ENCODE measurements around the gene SEMA3B. TPM values are rescaled to one million over a fixed set of nuclear protein-coding genes. Genes with fewer than 3 reads are reported as not detected.
"Not testable (repeated sequence)": the region's sequence is repeated elsewhere in the genome, so short reads cannot be mapped to it uniquely, and the experiment has no call there.

SEMA3B gene
- total RNA-seq, 2 donors from 2014 or later: 1.9 to 3.3 TPM

DNA sequence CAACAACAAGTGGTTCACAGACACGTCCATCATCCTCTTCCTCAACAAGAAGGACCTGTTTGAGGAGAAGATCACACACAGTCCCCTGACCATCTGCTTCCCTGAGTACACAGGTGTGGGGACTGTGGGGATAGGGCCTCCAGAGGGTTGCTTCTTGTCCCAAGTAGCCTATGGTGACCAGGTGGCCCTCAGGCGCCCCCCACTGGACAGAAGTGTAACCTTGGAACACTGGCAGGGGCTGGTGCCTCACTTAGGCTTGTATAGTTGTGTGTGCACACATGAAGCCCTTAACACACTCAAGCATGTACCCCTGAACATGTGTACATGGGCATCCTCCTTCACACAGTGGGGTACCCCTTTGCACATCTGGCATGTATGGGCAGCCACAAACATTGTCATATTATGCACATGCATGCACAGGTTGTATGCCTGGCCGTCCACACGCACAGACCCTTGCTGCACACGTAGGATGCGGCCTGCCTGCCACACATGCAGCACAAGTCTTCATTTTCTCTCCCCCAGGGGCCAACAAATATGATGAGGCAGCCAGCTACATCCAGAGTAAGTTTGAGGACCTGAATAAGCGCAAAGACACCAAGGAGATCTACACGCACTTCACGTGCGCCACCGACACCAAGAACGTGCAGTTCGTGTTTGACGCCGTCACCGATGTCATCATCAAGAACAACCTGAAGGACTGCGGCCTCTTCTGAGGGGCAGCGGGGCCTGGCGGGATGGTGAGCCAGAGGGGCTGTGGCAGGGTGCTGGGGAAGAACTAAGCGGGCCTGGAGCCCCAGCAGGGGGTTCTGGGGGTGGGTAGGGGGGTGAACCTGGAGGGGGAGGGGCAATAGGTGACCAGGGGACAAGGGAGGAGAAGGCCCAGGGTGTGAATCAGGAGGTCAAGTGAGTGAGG, 11.7 kb upstream of the SEMA3B start:
- Mint-ChIP-seq H3K27me3 (ENCODE audit: low read depth) (no peaks in the 10 kb centered on the region), H3K36me3 (ENCODE audit: insufficient read depth in 2 of 2) (peaks cover 12 to 16% of the 10 kb centered on the region in 2 donors), H3K4me1 (ENCODE audit: low read depth) (peaks cover 22% of the 10 kb centered on the region), H3K27ac (no peak overlapping the region), H3K4me3 (no peak overlapping the region), H3K9me3 (peaks cover 0 to 3% of the 10 kb centered on the region in 2 donors)
- no peak for ATAC-seq (replicated peaks in 1 of 2)
- DNase-seq: peak in 1 of 2 donors; percentile 50

DNA sequence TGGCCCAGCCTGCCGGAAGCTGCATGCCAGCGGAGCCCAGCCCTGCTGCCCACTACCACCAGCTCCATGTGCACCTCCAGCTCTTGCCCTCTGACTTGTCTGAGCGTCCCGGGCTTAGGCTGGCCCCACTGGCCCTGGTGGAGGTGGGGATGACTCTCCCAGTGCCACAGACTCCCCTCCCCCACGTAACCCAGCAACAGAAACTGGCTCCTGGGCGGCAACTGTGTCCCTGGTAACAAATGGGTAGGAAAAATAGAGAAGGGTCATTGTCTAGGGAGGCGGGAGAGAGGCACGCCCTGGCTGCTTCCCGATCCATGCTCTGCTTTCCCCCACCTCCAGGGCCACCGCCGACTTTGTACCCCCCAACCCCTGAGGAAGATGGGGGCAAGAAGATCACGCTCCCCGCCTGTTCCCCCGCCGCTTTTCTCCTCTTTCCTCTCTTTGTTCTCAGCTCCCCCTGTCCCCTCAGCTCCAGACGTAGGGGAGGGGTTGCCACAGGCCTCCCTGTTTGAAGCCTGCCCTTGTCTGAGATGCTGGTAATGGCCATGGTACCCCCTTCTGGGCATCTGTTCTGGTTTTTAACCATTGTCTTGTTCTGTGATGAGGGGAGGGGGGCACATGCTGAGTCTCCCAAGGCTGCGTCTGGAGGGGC, 10.8 kb upstream of the SEMA3B start:
- no peak for ATAC-seq (replicated peaks in 1 of 2)
- peaks cover 22% of the 10 kb centered on the region for H3K4me1 Mint-ChIP-seq (ENCODE audit: low read depth)

DNA sequence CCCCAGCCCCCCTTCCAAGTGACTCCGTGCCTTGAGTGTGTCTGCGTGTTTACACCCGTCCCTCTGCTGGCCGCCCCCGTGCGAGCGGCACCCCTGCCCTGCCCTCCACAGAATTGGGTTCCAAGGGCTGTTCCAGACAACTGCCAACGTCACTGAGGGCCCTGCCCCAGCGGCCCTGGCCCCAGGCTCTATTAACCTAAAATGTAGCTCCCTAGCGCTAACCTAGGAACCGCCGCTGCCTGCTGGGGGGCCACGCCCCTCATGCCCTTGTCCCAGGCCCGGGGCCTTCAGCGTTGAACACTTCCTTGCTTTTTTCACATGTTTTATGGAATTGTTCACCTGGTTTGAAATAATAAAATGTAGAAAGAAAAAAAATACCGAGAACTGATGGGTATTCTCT, 10.0 kb upstream of the SEMA3B start:
- peaks cover 0 to 3% of the 10 kb centered on the region in 2 donors for H3K9me3 Mint-ChIP-seq
- DNase-seq (no peak), ATAC-seq (replicated peaks in 1 of 2) (no peak)
- no peaks in the 10 kb centered on the region for H3K27me3 Mint-ChIP-seq (ENCODE audit: low read depth)
- H3K36me3 Mint-ChIP-seq (ENCODE audit: insufficient read depth in 2 of 2): peaks cover 11 to 14% of the 10 kb centered on the region in 2 donors
- peaks cover 15% of the 10 kb centered on the region for H3K4me1 Mint-ChIP-seq (ENCODE audit: low read depth)
- peak overlapping the region; percentile 29 to 34 for H3K4me3 Mint-ChIP-seq
- no peak overlapping the region for H3K27ac Mint-ChIP-seq

More for the DNA sequence above, 10.8 kb upstream of the SEMA3B start:
- H3K27me3 Mint-ChIP-seq (ENCODE audit: low read depth): no peaks in the 10 kb centered on the region
- H3K36me3 Mint-ChIP-seq (ENCODE audit: insufficient read depth in 2 of 2): peaks cover 12 to 16% of the 10 kb centered on the region in 2 donors
- H3K4me3 Mint-ChIP-seq: no peak overlapping the region
- DNase-seq: no peak
- H3K27ac Mint-ChIP-seq: no peak overlapping the region
- H3K9me3 Mint-ChIP-seq: peaks cover 0 to 3% of the 10 kb centered on the region in 2 donors

DNA sequence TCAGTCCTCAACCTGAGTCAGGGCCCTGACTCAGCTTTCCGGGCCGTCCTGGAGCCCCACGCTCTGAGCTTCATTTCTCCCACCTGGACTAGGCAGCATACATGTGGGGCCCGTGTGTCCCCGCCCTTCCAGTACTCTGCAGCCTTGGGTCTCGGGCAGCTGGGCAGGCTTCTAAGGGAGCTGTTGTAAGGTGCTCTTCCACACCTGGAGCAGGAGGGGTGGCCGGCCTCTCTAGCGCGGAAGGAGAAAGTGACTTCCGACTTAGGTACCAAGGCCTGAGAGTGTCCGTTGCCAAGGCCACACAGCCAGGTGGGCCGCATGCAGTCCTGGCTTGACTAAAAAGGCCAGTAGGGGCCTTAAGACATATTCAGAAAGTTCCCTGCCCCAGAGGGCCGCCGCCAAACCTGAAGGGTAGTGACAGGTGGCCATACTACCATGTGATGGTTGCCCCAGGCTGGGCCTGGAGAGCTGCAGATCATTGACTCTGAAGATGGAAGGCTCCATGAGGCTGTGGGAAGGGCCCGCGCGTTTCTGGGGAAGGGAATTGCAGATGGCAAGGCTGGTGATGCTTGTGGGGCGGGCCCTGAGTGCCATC, 9.4 kb upstream of the SEMA3B start:
- H3K4me1 Mint-ChIP-seq (ENCODE audit: low read depth): peaks cover 15% of the 10 kb centered on the region
- peaks cover 11 to 14% of the 10 kb centered on the region in 2 donors for H3K36me3 Mint-ChIP-seq (ENCODE audit: insufficient read depth in 2 of 2)
- peaks cover 0 to 3% of the 10 kb centered on the region in 2 donors for H3K9me3 Mint-ChIP-seq
- ATAC-seq (replicated peaks in 1 of 2) (peak; percentile 14 to 26), DNase-seq (no peak)
- H3K4me3 Mint-ChIP-seq: peak overlapping the region; percentile 56 to 67
- H3K27ac Mint-ChIP-seq: no peak overlapping the region
- no peaks in the 10 kb centered on the region for H3K27me3 Mint-ChIP-seq (ENCODE audit: low read depth)

DNA sequence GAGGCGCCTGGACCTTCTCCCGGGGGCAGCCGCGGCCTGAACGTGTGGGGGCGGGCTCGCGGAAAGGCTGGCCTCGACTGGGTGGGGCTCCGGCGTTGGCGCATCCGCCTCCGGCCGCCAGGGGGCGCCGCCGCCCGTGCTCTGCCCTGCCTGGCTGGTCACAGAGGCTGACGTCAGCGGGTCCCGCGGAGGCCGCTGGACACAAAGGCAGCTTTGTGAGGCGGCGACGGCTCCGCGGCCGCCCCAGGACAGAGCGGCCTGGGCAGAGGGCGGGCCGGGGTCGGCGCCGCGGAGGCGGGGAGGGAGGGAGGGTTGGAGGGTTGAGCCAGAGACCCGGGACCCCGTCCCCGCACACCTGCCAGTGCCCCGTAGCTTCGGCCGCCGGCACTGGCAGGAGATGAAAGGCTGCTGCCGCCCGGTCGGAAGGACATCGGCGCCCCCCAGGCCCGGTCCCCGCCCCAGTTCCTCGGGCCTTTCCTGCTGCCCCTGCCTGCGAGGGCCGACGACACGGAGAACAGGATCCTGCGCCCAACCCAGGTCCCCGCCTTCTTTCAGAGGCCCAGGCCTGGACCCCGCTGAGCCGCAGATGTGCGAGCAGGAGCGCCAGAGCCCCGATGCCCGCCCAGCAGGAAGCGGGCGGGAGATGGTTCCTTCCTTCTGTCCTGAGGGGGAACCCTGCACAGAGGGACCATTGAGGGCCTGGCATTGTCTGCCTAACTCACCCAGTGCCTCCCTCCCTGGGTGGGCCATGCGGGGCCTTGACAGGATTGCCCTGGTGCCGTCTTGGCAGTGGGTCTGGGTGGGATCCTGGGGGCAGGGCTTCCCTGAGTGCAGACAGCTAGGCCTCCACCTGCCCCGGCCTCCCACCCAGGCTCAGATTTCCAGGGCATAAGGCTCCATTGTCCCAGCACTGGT, 8.7 kb upstream of the SEMA3B start:
- Mint-ChIP-seq H3K27me3 (ENCODE audit: low read depth) (no peaks in the 10 kb centered on the region), H3K4me3 (peak overlapping the region; percentile 63 to 67), H3K4me1 (ENCODE audit: low read depth) (peaks cover 15% of the 10 kb centered on the region), H3K9me3 (peaks cover 0 to 3% of the 10 kb centered on the region in 2 donors), H3K27ac (no peak overlapping the region), H3K36me3 (ENCODE audit: insufficient read depth in 2 of 2) (peaks cover 11 to 14% of the 10 kb centered on the region in 2 donors)
- peak; percentile 96 for ATAC-seq (replicated peaks in 1 of 2)
- DNase-seq: peak; percentile 90 to 96

DNA sequence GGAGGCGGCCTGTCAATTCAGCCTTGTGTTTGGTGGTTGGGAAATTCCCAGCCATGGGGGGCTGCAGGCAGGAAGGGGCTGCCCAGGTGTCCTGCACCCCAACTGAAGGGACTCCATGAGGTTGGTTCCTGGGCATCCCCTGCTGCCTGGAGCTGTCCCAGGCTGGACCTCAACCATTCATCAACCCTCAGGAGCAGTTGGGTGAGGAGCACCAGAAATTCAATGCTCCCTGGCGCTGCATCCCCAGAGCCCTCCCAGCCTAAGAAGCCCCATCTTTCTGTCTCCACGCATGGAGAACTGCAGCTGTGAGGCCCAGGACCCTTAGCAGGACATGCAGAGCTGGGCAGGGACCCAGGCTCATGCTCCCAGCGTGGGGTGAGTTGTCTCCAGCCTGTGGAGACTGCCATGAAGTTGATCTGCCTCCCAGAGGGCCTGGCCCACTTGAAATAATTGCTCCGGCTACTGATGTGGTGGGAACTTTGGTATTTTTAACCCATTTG, 8.0 kb upstream of the SEMA3B start:
- Mint-ChIP-seq H3K36me3 (ENCODE audit: insufficient read depth in 2 of 2) (peaks cover 11 to 14% of the 10 kb centered on the region in 2 donors), H3K4me3 (peak overlapping the region; percentile 63 to 67)
- no peak for ATAC-seq (replicated peaks in 1 of 2)

DNA sequence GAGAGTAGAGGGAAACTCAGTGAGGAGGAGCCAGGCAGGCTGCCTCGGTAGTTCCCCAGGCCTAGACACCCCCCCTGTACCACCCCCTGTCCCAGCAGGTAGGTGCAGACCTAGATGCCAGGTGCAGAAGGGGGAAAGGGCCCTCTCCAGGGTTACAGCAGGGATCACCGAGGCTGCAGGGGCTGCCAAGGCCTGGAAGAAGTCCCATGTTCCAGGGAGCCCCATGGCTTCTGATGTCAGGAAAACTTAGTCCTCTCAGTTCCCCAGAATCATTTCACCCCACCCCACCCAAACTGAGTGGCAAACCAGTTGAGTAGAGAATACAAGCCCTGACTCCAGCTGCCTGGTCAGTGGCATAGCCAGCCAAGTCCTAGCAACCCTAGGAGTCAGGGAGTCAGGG, 7.4 kb upstream of the SEMA3B start:
- no peak for ATAC-seq (replicated peaks in 1 of 2)
- no peak overlapping the region for H3K27ac Mint-ChIP-seq
- H3K4me3 Mint-ChIP-seq: peak overlapping the region in 1 of 2 donors; percentile 67
- H3K27me3 Mint-ChIP-seq (ENCODE audit: low read depth): peaks cover 10% of the 10 kb centered on the region
- peaks cover 10 to 13% of the 10 kb centered on the region in 2 donors for H3K36me3 Mint-ChIP-seq (ENCODE audit: insufficient read depth in 2 of 2)
- H3K4me1 Mint-ChIP-seq (ENCODE audit: low read depth): peaks cover 15% of the 10 kb centered on the region
- peaks cover 0 to 3% of the 10 kb centered on the region in 2 donors for H3K9me3 Mint-ChIP-seq
- no peak for DNase-seq

More for the DNA sequence above, 8.0 kb upstream of the SEMA3B start:
- no peak for DNase-seq
- H3K27me3 Mint-ChIP-seq (ENCODE audit: low read depth): peaks cover 6% of the 10 kb centered on the region
- H3K9me3 Mint-ChIP-seq: peaks cover 0 to 3% of the 10 kb centered on the region in 2 donors
- peaks cover 15% of the 10 kb centered on the region for H3K4me1 Mint-ChIP-seq (ENCODE audit: low read depth)
- H3K27ac Mint-ChIP-seq: no peak overlapping the region

DNA sequence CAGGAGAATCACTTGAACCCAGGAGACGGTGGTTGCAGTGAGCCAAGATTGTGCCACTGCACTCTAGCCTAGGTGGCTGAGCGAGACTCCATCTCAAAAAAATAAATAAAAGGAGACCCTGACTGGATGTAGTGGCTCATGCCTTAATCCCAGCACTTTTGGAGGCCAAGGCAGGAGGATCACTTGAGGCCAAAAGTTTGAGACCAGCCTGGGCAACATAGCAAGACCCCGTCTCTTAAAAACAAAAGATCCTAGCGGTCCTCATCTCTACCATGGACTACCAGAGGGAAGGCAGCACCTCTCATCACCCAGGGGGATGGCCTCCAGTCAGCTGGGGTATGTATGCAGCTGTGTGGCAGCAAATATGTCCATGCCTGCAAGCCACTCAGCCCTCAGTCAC, 6.7 kb upstream of the SEMA3B start:
- not testable (repeated sequence) for H3K36me3 Mint-ChIP-seq (ENCODE audit: insufficient read depth in 2 of 2); ATAC-seq (replicated peaks in 1 of 2); DNase-seq; H3K4me3 Mint-ChIP-seq; H3K9me3 Mint-ChIP-seq; H3K27ac Mint-ChIP-seq
- H3K4me1 Mint-ChIP-seq (ENCODE audit: low read depth): peaks cover 13% of the 10 kb centered on the region
- peaks cover 17% of the 10 kb centered on the region for H3K27me3 Mint-ChIP-seq (ENCODE audit: low read depth)

DNA sequence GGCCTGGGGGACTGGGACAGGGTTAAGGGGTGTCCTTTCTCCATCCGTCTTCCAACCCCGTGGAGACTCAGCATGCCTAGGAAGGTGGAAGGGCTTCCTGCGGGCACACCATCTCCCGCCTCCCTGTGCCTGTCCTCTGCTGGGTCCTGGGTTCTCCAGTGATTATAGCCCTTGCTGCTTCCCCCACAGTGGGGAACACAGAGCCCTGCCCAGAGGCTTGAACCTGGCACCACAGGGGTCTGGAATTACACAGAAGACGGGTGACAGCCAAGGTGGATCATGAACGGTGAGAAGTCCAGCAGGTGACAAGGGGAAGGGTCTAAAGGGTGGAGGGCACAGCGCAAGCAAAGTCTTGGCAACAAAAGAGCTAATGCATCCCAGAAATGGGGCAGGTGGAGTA, 6.2 kb upstream of the SEMA3B start:
- peaks cover 17% of the 10 kb centered on the region for H3K27me3 Mint-ChIP-seq (ENCODE audit: low read depth)
- H3K27ac Mint-ChIP-seq: no peak overlapping the region
- peaks cover 0 to 4% of the 10 kb centered on the region in 2 donors for H3K36me3 Mint-ChIP-seq (ENCODE audit: insufficient read depth in 2 of 2)
- ATAC-seq (replicated peaks in 1 of 2) (no peak), DNase-seq (no peak)
- peaks cover 11% of the 10 kb centered on the region for H3K4me1 Mint-ChIP-seq (ENCODE audit: low read depth)
- no peaks in the 10 kb centered on the region for H3K9me3 Mint-ChIP-seq
- H3K4me3 Mint-ChIP-seq: no peak overlapping the region

DNA sequence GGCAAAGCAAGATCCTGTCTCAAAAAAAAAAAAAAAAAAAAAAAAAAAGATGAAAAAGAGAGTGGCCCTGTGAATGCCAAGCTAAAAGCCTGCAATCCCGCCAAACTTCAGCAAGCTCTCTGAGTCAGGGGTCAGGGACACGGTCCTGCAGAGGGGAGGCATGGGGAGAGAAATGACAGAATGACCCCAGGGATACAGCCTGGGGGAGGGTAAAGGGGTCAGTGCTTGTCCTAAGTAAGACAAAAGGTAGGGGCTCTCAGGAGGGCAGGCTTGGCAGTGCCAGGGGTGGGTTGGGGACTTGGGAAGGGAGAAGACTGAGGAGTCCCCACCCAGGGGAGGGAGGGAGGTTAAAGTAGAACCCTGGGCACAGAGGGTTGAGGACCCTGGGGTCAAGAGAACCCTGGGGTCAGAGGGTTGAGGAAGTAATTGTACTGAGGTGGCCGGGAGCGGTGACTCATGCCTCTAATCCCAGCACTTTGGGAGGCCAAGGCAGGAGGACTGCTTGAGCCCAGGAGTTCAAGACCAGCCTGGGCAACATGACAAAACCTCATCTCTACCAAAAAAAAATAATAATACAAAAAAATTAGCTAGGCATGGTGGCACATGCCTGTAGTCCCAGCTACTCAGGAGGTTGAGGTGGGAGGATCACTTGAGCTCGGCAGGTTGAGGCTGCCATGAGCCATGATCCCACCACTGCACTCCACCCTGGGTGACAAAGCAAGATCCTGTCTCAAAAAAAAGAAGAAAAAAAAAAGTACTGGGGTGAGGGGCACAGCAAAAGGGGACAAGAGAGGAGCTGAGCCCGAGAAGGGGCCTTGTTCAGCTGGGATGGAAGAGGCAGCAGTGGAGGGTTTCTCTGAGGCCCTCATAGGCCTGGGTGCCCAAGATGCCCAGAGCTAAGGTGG, 5.2 kb upstream of the SEMA3B start:
- Mint-ChIP-seq H3K9me3 (no peaks in the 10 kb centered on the region), H3K4me3 (no peak overlapping the region), H3K36me3 (ENCODE audit: insufficient read depth in 2 of 2) (peaks cover 0 to 2% of the 10 kb centered on the region in 2 donors), H3K27me3 (ENCODE audit: low read depth) (peaks cover 24% of the 10 kb centered on the region), H3K27ac (peak overlapping the region; percentile 77), H3K4me1 (ENCODE audit: low read depth) (peaks cover 11% of the 10 kb centered on the region)
- DNase-seq (no peak), ATAC-seq (replicated peaks in 1 of 2) (no peak)

DNA sequence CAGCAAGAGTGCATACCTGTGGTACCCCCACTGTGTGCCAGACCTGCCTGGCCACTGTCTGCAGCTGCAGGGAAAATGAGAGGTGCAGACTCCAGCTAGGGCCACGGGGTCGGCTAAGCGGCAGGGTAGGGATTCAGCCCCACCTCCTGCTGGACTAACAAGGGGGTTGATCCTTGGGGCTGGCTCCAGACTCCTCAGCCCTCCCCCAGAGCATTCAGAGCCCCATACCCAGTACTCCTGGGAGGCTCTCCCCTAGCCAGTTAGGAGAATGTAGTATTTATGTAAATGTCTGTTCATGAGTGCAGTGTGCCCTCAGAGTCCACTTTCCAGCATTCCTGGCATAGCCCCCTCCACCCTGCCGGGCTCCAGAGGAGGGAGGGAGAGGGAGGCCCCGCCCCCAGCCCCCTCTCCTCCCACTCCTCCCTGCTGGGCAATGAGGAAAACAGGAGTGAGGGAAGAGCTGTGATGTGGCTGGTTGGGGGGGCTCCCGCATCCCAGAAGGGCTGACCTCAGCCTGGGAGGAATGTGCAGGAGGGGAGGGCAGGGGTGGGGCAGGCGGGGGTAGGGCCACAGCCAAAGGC, 4.5 kb upstream of the SEMA3B start:
- DNase-seq: no peak
- no peak for ATAC-seq (replicated peaks in 1 of 2)
- peaks cover 24% of the 10 kb centered on the region for H3K27me3 Mint-ChIP-seq (ENCODE audit: low read depth)
- H3K4me1 Mint-ChIP-seq (ENCODE audit: low read depth): peaks cover 5% of the 10 kb centered on the region
- no peak overlapping the region for H3K27ac Mint-ChIP-seq
- no peaks in the 10 kb centered on the region for H3K36me3 Mint-ChIP-seq (ENCODE audit: insufficient read depth in 2 of 2)
- no peak overlapping the region for H3K4me3 Mint-ChIP-seq
- no peaks in the 10 kb centered on the region for H3K9me3 Mint-ChIP-seq
